Cardiac muscle cell (in vitro differentiated cells and primary cell): ENCODE results near the gene MMP25. TPM values are rescaled to one million over a fixed set of nuclear protein-coding genes. Genes with fewer than 3 reads are reported as not detected.
"Not testable (repeated sequence)": the region's sequence is repeated elsewhere in the genome, so short reads cannot be mapped to it uniquely, and the experiment has no call there.

ENCODE experiments used
- DNase-seq, 2 donors: peaks; one replicate each; pipeline versions ENCODE4 v3.0.0 to v3.0.0-alpha.2; 2010 to 2017; ENCODE audit warnings: low read depth in 1 of 2, low spot score in 1 of 2
- H3K27ac ChIP-seq: fragments of 200-600 bp; sonication (generic); 2 replicates; pipeline ENCODE4 v1.5.1; 2016
- H3K27me3 ChIP-seq: fragments of 200-600 bp; sonication (generic); 2 replicates; pipeline ENCODE4 v1.6.0; 2016; ENCODE audit warnings: control low read depth
- H3K36me3 ChIP-seq: fragments of 200-600 bp; sonication (generic); 2 replicates; pipeline ENCODE4 v1.5.1; 2016; ENCODE audit warnings: control low read depth
- H3K4me1 ChIP-seq: fragments of 200-600 bp; sonication (generic); 2 replicates; pipeline ENCODE4 v1.8.1; 2017; ENCODE audit warnings: low read depth, mild to moderate bottlenecking, mixed run types
- H3K4me3 ChIP-seq: fragments of 200-600 bp; sonication (generic); 2 replicates; pipeline ENCODE4 v1.5.1; 2016; ENCODE audit warnings: mild to moderate bottlenecking
- H3K9me3 ChIP-seq: fragments of 200-600 bp; sonication (generic); 2 replicates; pipeline ENCODE4 v1.5.1; 2017; ENCODE audit warnings: low read depth, mild to moderate bottlenecking, control low read depth
- CTCF ChIP-seq: IDR thresholded peaks from 2 replicates; pipeline ENCODE4 v1.5.1; 2012; ENCODE audit warnings: low read depth, mild to moderate bottlenecking, low read length
- polyA plus RNA-seq: library from polyadenylated mRNA; unstranded; fragments of >200 nt; fragmentation: Nextera tagmentation; extraction: Ambion mirVana; gene quantifications from 2 replicates; pipeline ENCODE4 v1.2.1, GENCODE V29; 2016
- total RNA-seq: library from RNA; depleted of rRNA; stranded (reverse); fragments of >200 nt; gene quantifications from 2 replicates; pipeline ENCODE4 v1.2.3, GENCODE V29; 2016

Gene MMP25
- total and polyA plus RNA-seq, 2 experiments from 2014 or later, result 0.03 to 5.8 TPM

GRCh38 chr16:3065069-3065741 lies 18.8 kb downstream of the MMP25 start, which contains the start of gene IL32:
Gene IL32 (plus strand): TSS chr16:3065640. CDS start chr16:3065812, 172 bp downstream.
- H3K4me1 ChIP-seq, result no peaks in the 10 kb centered on the region
- no peaks in the 10 kb centered on the region for H3K36me3 ChIP-seq
- TF ChIP-seq CTCF, result no peak
- peak in 1 of 2 donors; percentile 82 for DNase-seq
- H3K4me3 ChIP-seq, result no peak within 1 kb of the TSS
- no peak within 1 kb of the TSS for H3K27ac ChIP-seq
- H3K9me3 ChIP-seq, result no peaks in the 10 kb centered on the region
- no peaks in the 10 kb centered on the region for H3K27me3 ChIP-seq

GRCh38 chr16:3065742-3066439 lies 19.5 kb downstream of the MMP25 start:
- TF ChIP-seq CTCF, result no peak
- Histone ChIP-seq H3K27ac (no peak overlapping the region), H3K9me3 (no peaks in the 10 kb centered on the region), H3K4me3 (no peak overlapping the region), H3K36me3 (no peaks in the 10 kb centered on the region), H3K4me1 (no peaks in the 10 kb centered on the region), H3K27me3 (no peaks in the 10 kb centered on the region)
- no peak for DNase-seq

DNA sequence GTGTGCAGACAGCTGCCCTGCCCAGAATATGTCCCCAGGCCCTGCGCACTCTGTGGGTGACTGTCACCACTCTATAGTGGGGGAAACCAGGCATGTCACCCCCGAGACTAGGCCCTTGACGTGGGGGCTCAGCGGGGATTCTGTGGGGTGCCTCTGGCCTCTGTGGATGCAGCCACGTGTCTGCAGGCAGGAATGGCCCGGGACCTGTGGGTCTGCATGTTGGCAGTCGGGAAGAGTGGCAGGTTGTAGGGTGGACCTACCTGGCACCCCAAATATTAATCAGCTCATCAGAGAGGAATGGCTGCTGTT lies 20.0 kb downstream of the MMP25 start:
- Histone ChIP-seq H3K36me3 (no peaks in the 10 kb centered on the region), H3K9me3 (no peaks in the 10 kb centered on the region), H3K4me3 (no peak overlapping the region), H3K27me3 (no peaks in the 10 kb centered on the region), H3K27ac (no peak overlapping the region), H3K4me1 (no peaks in the 10 kb centered on the region)
- DNase-seq, result no peak
- no peak for TF ChIP-seq CTCF

DNA sequence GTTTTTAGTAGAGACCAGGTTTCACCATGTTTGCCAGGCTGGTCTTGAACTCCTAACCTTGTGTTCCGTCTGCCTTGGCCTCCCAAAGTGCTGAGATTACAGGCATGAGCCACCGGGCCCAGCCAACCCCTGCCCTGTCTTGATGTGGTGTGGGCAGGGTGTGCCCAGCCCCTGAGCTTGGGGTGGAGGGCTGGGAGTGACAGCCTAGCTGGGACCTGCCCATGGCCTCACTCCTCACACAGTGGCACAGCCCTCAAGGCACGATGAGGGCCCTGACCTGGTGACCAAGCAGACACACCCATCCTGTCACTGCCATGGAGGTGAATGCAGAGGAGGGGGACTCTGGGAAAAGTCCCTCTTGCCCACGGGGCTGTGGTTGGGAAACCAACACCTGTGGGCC lies 22.1 kb downstream of the MMP25 start:
- DNase-seq, result no peak
- TF ChIP-seq CTCF, result no peak
- Histone ChIP-seq H3K36me3 (no peaks in the 10 kb centered on the region), H3K9me3 (no peaks in the 10 kb centered on the region), H3K27me3 (no peaks in the 10 kb centered on the region), H3K27ac (no peak overlapping the region), H3K4me3 (no peak overlapping the region), H3K4me1 (no peaks in the 10 kb centered on the region)

DNA sequence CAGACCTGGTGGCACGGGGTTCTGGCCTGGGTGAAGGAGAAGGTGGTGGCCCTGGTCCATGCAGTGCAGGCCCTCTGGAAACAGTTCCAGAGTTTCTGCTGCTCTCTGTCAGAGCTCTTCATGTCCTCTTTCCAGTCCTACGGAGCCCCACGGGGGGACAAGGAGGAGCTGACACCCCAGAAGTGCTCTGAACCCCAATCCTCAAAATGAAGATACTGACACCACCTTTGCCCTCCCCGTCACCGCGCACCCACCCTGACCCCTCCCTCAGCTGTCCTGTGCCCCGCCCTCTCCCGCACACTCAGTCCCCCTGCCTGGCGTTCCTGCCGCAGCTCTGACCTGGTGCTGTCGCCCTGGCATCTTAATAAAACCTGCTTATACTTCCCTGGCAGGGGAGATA lies 22.8 kb downstream of the MMP25 start:
- not testable (repeated sequence) for DNase-seq, H3K4me1 ChIP-seq, H3K27ac ChIP-seq, H3K36me3 ChIP-seq, H3K4me3 ChIP-seq, H3K27me3 ChIP-seq, H3K9me3 ChIP-seq

GRCh38 chr16:3070608-3071111 lies 24.3 kb downstream of the MMP25 start:
- DNase-seq, result no peak
- Histone ChIP-seq H3K36me3 (no peaks in the 10 kb centered on the region), H3K9me3 (no peaks in the 10 kb centered on the region), H3K4me3 (no peak overlapping the region), H3K27me3 (no peaks in the 10 kb centered on the region), H3K27ac (no peak overlapping the region), H3K4me1 (no peaks in the 10 kb centered on the region)
- TF ChIP-seq CTCF, result no peak
